Measurements from ENCODE around the gene RBM44. TPM values are rescaled to one million over a fixed set of nuclear protein-coding genes. Genes with fewer than 3 reads are reported as not detected.
A peak's percentile ranks its signal among the peaks of the same experiment; 100 is the strongest.
"Not testable (repeated sequence)": the region's sequence is repeated elsewhere in the genome, so short reads cannot be mapped to it uniquely, and the experiment has no call there.

The RBM44 gene
- total and polyA plus RNA-seq, 7 experiments from 2014 or later, result 0.06 to 3.1 (median 0.84) TPM; not detected in 1

DNA sequence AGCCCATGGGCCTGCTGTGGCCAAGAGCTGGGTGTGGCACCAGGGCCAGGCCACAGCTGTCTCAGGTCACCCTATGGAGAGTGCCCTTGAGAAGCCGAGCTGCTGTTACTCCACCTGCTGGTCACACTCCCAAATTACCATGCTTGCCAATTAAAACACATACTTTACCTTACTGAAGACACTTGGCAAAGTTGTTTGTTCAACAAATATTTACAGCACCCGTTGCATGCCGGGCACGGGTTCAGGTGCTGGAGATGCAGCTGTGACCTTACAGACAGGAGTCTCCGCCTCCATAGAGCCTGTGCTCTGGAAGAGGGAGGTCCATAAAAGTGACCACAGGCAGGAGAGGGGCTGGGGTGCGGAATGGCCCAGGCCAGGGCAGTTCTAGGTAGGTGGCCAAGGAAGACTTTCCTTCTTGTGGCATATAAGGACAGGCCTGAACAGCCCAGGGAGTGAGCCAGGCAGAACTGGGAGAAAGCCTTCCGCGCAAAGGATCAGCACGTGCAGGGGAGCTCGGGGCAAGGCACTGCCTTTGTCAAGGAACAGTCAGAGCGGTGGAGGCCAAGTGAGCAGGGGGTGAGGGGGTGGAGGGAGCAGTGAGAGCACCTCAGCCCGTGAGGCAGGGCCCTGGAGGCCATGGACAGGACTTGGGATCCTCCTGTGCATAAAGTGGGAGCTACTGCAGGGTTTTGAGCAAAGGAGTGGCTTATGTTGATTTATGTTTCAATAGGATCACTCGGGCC lies 23.6 kb upstream of the RBM44 start:
- Mint-ChIP-seq H3K27ac (peak overlapping the region in 6 of 9 donors; percentile 21 to 82 (median 62)), H3K36me3 (peaks cover 37 to 71% (median 56%) of the 10 kb centered on the region in 5 donors), H3K9me3 (peaks cover 0 to 3% (median 0%) of the 10 kb centered on the region in 11 donors), H3K27me3 (no peaks in the 10 kb centered on the region), H3K4me3 (no peak overlapping the region), H3K4me1 (peaks cover 0 to 4% (median 0%) of the 10 kb centered on the region in 7 donors)
- no peaks in the 10 kb centered on the region for H3K4me1 ChIP-seq (ENCODE audit: control insufficient read depth in 2 of 2, insufficient read depth in 2 of 2, low read length in 2 of 2)
- no peaks in the 10 kb centered on the region for H3K9me3 ChIP-seq (ENCODE audit: control insufficient read depth in 2 of 3, low read length in 3 of 3)
- H3K27ac ChIP-seq (ENCODE audit: low read depth, low read length), result no peak overlapping the region
- ATAC-seq, result peak; percentile 80
- CTCF ChIA-PET, result interaction anchor here (0.7 to 1.2 kb wide), 3 partner anchors 29 to 262 kb away, joined by 3 to 4 read pairs (median 3); no protein-coding TSS in a partner anchor
- POLR2A ChIA-PET, result no interaction called here
- peaks cover 8 to 78% (median 15%) of the 10 kb centered on the region in 3 experiments for H3K36me3 ChIP-seq (ENCODE audit: control insufficient read depth in 2 of 3, insufficient read depth in 3 of 3, low read length in 3 of 3)
- peak in 7 of 9 donors; percentile 13 to 37 (median 26) for DNase-seq
- no peak overlapping the region for H3K4me3 ChIP-seq (ENCODE audit: low read length)
- intact Hi-C loops (cut with micrococcal nuclease), result loop anchor here (1.0 kb wide), 3 partner anchors 102 to 263 kb away; no protein-coding TSS in a partner anchor
- H3K27me3 ChIP-seq (ENCODE audit: control insufficient read depth in 2 of 2, insufficient read depth in 2 of 2, low read length in 2 of 2), result no peaks in the 10 kb centered on the region

DNA sequence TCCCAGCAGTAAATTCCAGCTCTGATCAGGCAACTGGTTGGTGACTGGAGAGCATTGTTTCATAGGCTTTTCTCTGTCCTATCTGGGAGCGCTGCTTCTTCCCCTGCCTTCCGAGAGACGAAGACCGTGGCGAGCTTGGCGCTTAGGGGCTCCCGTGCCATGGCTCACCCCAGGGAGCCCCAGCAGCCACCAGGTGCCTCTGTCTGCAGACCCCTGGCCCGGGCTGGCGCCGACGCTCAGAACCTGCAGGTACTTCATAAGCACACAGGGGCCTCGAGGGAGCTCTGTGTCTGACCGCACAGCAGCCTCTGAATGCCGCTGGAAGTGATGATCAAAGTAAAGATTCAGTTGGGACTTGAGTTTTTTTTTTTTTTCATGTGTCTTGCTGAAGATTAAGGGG lies 19.1 kb upstream of the RBM44 start:
- no peak overlapping the region for H3K4me3 ChIP-seq (ENCODE audit: low read length)
- no peak overlapping the region for H3K4me3 Mint-ChIP-seq
- no peak overlapping the region for H3K27ac Mint-ChIP-seq
- no peaks in the 10 kb centered on the region for H3K27me3 Mint-ChIP-seq
- peaks cover 0 to 4% (median 0%) of the 10 kb centered on the region in 7 donors for H3K4me1 Mint-ChIP-seq
- peaks cover 0 to 27% (median 7%) of the 10 kb centered on the region in 11 donors for H3K9me3 Mint-ChIP-seq
- H3K9me3 ChIP-seq (ENCODE audit: control insufficient read depth in 2 of 3, low read length in 3 of 3), result peaks cover 0 to 10% (median 0%) of the 10 kb centered on the region in 3 experiments
- ATAC-seq (no peak), DNase-seq (no peak)
- intact Hi-C loops (cut with micrococcal nuclease), result no loop called here
- peaks cover 48 to 88% (median 73%) of the 10 kb centered on the region in 5 donors for H3K36me3 Mint-ChIP-seq
- no peaks in the 10 kb centered on the region for H3K4me1 ChIP-seq (ENCODE audit: control insufficient read depth in 2 of 2, insufficient read depth in 2 of 2, low read length in 2 of 2)
- no peaks in the 10 kb centered on the region for H3K27me3 ChIP-seq (ENCODE audit: control insufficient read depth in 2 of 2, insufficient read depth in 2 of 2, low read length in 2 of 2)
- ChIA-PET POLR2A (no interaction called here), CTCF (interaction anchor here (0.6 kb wide), 1 partner anchor 107 kb away, joined by 3 read pairs; no protein-coding TSS in a partner anchor)
- no peak overlapping the region for H3K27ac ChIP-seq (ENCODE audit: low read depth, low read length)
- peaks cover 3 to 74% (median 4%) of the 10 kb centered on the region in 3 experiments for H3K36me3 ChIP-seq (ENCODE audit: control insufficient read depth in 2 of 3, insufficient read depth in 3 of 3, low read length in 3 of 3)

DNA sequence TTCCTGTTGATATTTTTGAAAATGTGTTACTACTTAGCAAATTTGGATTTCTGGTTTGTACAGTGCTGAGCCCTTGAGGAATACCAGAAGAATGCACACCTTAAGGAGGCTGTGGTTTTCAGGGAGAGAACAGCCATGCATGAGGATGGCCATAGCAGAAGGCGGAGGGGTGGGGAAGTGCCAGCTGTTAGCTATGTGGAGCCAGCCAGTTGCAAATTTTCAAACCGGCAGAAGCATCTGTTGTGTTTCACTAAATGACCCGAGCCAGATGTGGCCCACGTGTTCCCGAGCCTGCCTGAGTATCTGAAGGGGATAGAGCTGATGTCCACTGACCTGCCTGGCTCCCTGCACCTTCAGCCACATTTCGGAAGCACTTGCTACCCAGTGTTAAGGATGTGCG lies 16.4 kb upstream of the RBM44 start:
- no peak overlapping the region for H3K4me3 Mint-ChIP-seq
- intact Hi-C loops (cut with micrococcal nuclease), result no loop called here
- DNase-seq, result no peak
- H3K4me3 ChIP-seq (ENCODE audit: low read length), result no peak overlapping the region
- H3K36me3 ChIP-seq (ENCODE audit: control insufficient read depth in 2 of 3, insufficient read depth in 3 of 3, low read length in 3 of 3), result peaks cover 0 to 60% (median 3%) of the 10 kb centered on the region in 3 experiments
- H3K9me3 Mint-ChIP-seq, result peaks cover 4 to 38% (median 10%) of the 10 kb centered on the region in 11 donors
- no peak overlapping the region for H3K27ac ChIP-seq (ENCODE audit: low read depth, low read length)
- H3K9me3 ChIP-seq (ENCODE audit: control insufficient read depth in 2 of 3, low read length in 3 of 3), result peaks cover 0 to 18% (median 0%) of the 10 kb centered on the region in 3 experiments
- no peaks in the 10 kb centered on the region for H3K4me1 ChIP-seq (ENCODE audit: control insufficient read depth in 2 of 2, insufficient read depth in 2 of 2, low read length in 2 of 2)
- POLR2A ChIA-PET, result no interaction called here
- H3K27me3 Mint-ChIP-seq, result no peaks in the 10 kb centered on the region
- ATAC-seq, result no peak
- peaks cover 0 to 2% (median 0%) of the 10 kb centered on the region in 7 donors for H3K4me1 Mint-ChIP-seq
- H3K27me3 ChIP-seq (ENCODE audit: control insufficient read depth in 2 of 2, insufficient read depth in 2 of 2, low read length in 2 of 2), result no peaks in the 10 kb centered on the region
- peaks cover 43 to 87% (median 73%) of the 10 kb centered on the region in 5 donors for H3K36me3 Mint-ChIP-seq
- CTCF ChIA-PET, result no interaction called here
- H3K27ac Mint-ChIP-seq, result peak overlapping the region in 1 of 9 donors; percentile 48

DNA sequence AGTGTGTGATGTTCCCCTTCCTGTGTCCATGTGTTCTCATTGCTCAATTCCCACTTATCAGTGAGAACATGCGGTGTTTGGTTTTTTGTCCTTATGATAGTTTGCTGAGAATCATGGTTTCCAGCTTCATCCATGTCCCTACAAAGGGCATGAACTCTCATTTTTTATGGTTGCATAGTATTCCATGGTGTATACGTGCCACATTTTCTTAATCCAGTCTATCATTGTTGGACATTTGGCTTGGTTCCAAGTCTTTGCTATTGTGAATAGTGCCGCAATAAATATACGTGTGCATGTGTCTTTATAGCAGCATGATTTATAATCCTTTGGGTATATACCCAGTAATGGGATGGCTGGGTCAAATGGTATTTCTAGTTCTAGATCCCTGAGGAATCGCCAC lies 14.9 kb upstream of the RBM44 start:
- H3K4me3 Mint-ChIP-seq; H3K27me3 Mint-ChIP-seq; CTCF ChIA-PET; intact Hi-C loops (cut with micrococcal nuclease); H3K4me1 Mint-ChIP-seq; H3K27me3 ChIP-seq (ENCODE audit: control insufficient read depth in 2 of 2, insufficient read depth in 2 of 2, low read length in 2 of 2); H3K27ac ChIP-seq (ENCODE audit: low read depth, low read length); POLR2A ChIA-PET; H3K4me1 ChIP-seq (ENCODE audit: control insufficient read depth in 2 of 2, insufficient read depth in 2 of 2, low read length in 2 of 2); H3K4me3 ChIP-seq (ENCODE audit: low read length); H3K27ac Mint-ChIP-seq; ATAC-seq; DNase-seq: not testable (repeated sequence)
- Histone ChIP-seq H3K9me3 (ENCODE audit: control insufficient read depth in 2 of 3, low read length in 3 of 3) (peaks cover 0 to 18% (median 0%) of the 10 kb centered on the region in 3 experiments), H3K36me3 (ENCODE audit: control insufficient read depth in 2 of 3, insufficient read depth in 3 of 3, low read length in 3 of 3) (peaks cover 0 to 48% (median 3%) of the 10 kb centered on the region in 3 experiments)
- Mint-ChIP-seq H3K36me3 (peaks cover 32 to 75% (median 68%) of the 10 kb centered on the region in 5 donors), H3K9me3 (peaks cover 4 to 41% (median 11%) of the 10 kb centered on the region in 11 donors)

DNA sequence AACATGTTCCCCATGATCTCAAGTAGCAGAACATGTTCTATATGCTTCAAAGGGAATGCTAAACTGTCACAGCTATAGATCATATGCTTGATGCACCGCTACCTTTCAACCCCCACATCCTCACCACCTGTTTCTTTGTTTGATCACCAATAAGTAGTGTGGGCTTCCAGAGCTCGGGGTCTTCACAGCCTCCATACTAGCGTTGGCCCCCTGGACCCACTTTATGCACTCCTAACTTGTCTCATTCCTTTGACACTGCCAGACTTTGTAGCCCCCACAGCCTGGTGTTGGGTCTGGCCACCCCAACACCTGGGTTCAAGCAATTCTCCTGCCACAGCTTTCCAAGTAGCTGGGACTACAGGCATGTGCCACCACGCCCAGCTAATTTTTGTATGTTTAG lies 11.6 kb upstream of the RBM44 start:
- Mint-ChIP-seq H3K36me3 (peaks cover 7 to 53% (median 50%) of the 10 kb centered on the region in 5 donors), H3K27me3 (no peaks in the 10 kb centered on the region), H3K27ac (peak overlapping the region in 1 of 9 donors; percentile 23), H3K4me3 (no peak overlapping the region), H3K9me3 (peaks cover 2 to 33% (median 11%) of the 10 kb centered on the region in 11 donors), H3K4me1 (peaks cover 0 to 18% (median 4%) of the 10 kb centered on the region in 7 donors)
- Histone ChIP-seq H3K9me3 (ENCODE audit: control insufficient read depth in 2 of 3, low read length in 3 of 3) (peaks cover 0 to 18% (median 0%) of the 10 kb centered on the region in 3 experiments), H3K27ac (ENCODE audit: low read depth, low read length) (no peak overlapping the region), H3K4me1 (ENCODE audit: control insufficient read depth in 2 of 2, insufficient read depth in 2 of 2, low read length in 2 of 2) (no peaks in the 10 kb centered on the region), H3K36me3 (ENCODE audit: control insufficient read depth in 2 of 3, insufficient read depth in 3 of 3, low read length in 3 of 3) (peaks cover 0 to 20% (median 0%) of the 10 kb centered on the region in 3 experiments), H3K27me3 (ENCODE audit: control insufficient read depth in 2 of 2, insufficient read depth in 2 of 2, low read length in 2 of 2) (no peaks in the 10 kb centered on the region), H3K4me3 (ENCODE audit: low read length) (no peak overlapping the region)
- POLR2A ChIA-PET, result no interaction called here
- no peak for ATAC-seq
- intact Hi-C loops (cut with micrococcal nuclease), result no loop called here
- DNase-seq, result no peak
- CTCF ChIA-PET, result no interaction called here

DNA sequence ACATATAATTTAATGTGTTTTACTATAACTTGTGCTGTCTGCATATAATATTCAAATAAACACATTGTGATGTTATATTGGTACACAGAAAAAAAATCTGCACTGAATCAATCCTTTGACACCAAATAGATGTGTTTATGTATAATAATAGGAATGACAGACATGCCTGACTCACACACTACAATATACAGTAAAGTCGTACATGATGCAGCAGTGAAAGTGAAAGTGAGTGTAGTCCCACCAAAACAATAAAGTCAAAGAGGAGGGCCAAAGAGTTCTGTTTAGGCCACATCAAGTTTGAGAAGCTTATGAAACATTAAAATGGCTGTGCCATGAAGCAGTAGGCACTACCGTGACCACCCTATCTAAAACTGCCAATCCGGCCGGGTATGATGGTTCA lies 8.2 kb upstream of the RBM44 start:
- ChIA-PET POLR2A (interaction anchor here (0.7 kb wide), 1 partner anchor 171 kb away, joined by 3 read pairs; no protein-coding TSS in a partner anchor), CTCF (interaction anchor here (1.2 kb wide), 1 partner anchor 14 kb away, joined by 3 read pairs; no protein-coding TSS in a partner anchor)
- no peaks in the 10 kb centered on the region for H3K27me3 Mint-ChIP-seq
- DNase-seq (no peak), ATAC-seq (no peak)
- peaks cover 0 to 18% (median 4%) of the 10 kb centered on the region in 7 donors for H3K4me1 Mint-ChIP-seq
- H3K36me3 Mint-ChIP-seq, result peaks cover 4 to 32% (median 27%) of the 10 kb centered on the region in 5 donors
- H3K27ac Mint-ChIP-seq, result peak overlapping the region in 1 of 9 donors; percentile 18
- no peaks in the 10 kb centered on the region for H3K4me1 ChIP-seq (ENCODE audit: control insufficient read depth in 2 of 2, insufficient read depth in 2 of 2, low read length in 2 of 2)
- peaks cover 0 to 9% (median 0%) of the 10 kb centered on the region in 3 experiments for H3K36me3 ChIP-seq (ENCODE audit: control insufficient read depth in 2 of 3, insufficient read depth in 3 of 3, low read length in 3 of 3)
- no peak overlapping the region for H3K4me3 ChIP-seq (ENCODE audit: low read length)
- peaks cover 0 to 8% (median 0%) of the 10 kb centered on the region in 3 experiments for H3K9me3 ChIP-seq (ENCODE audit: control insufficient read depth in 2 of 3, low read length in 3 of 3)
- intact Hi-C loops (cut with micrococcal nuclease), result no loop called here
- H3K27ac ChIP-seq (ENCODE audit: low read depth, low read length), result no peak overlapping the region
- no peak overlapping the region for H3K4me3 Mint-ChIP-seq
- H3K27me3 ChIP-seq (ENCODE audit: control insufficient read depth in 2 of 2, insufficient read depth in 2 of 2, low read length in 2 of 2), result no peaks in the 10 kb centered on the region
- H3K9me3 Mint-ChIP-seq, result peaks cover 0 to 16% (median 5%) of the 10 kb centered on the region in 11 donors

Data from naive thymus-derived CD4-positive, alpha-beta T cell (primary cell).